GM21723 (cell line): ENCODE measurements around the gene CDH24.

ENCODE experiments used
- ATAC-seq: cut with Tn5 transposase; IDR thresholded peaks from one replicate; pipeline ENCODE4 v1.9.1; 2021; ENCODE audit warnings: mild to moderate bottlenecking, moderate library complexity; ENCODE audit not compliant: unreplicated experiment

The CDH24 gene

GRCh38 chr14:23056956-23057756 lies at the start of gene CDH24:
CDH24 (minus strand) TSS chr14:23057520; CDS start chr14:23055733, 1,787 bp downstream.
- peak; percentile 60 for ATAC-seq

- no peak for ATAC-seq
These were observed 49.4 kb upstream of the CDH24 start for GRCh38 chr14:23106747-23107045.

- no peak for ATAC-seq
These were observed 48.1 kb upstream of the CDH24 start for GRCh38 chr14:23105348-23105824.

GRCh38 chr14:23104591-23105347 lies 47.4 kb upstream of the CDH24 start, which contains the start of gene CIROP:
CIROP (minus strand) TSS chr14:23104989; CDS start chr14:23104920, 69 bp downstream.
- ATAC-seq: no peak

GRCh38 chr14:23104070-23104590 lies 46.8 kb upstream of the CDH24 start:
- no peak for ATAC-seq

GRCh38 chr14:23103581-23103980 lies 46.3 kb upstream of the CDH24 start:
- no peak for ATAC-seq

GRCh38 chr14:23102801-23103200 lies 45.5 kb upstream of the CDH24 start:
- ATAC-seq: no peak

GRCh38 chr14:23101986-23102625 lies 44.8 kb upstream of the CDH24 start:
- ATAC-seq: no peak

- ATAC-seq: no peak
These were observed 44.1 kb upstream of the CDH24 start for GRCh38 chr14:23101213-23101970.

GRCh38 chr14:23099212-23099861 lies 42.0 kb upstream of the CDH24 start:
- ATAC-seq: no peak

- ATAC-seq: no peak
These were observed 40.5 kb upstream of the CDH24 start for GRCh38 chr14:23097786-23098185.

- ATAC-seq: peak; percentile 91
These were observed 38.1 kb upstream of the CDH24 start, which contains the start of gene C14orf119 for GRCh38 chr14:23095196-23096108. C14orf119 (plus strand) TSS chr14:23095505; CDS start chr14:23097659, 2,154 bp downstream.

GRCh38 chr14:23094666-23095195 lies 37.4 kb upstream of the CDH24 start, which contains the start of gene ACIN1:
ACIN1 (minus strand) TSS chr14:23095136; CDS start chr14:23095112, 24 bp downstream.
- ATAC-seq: peak; percentile 43

- ATAC-seq: no peak
These were observed 36.8 kb upstream of the CDH24 start for GRCh38 chr14:23093991-23094665.

GRCh38 chr14:23093526-23093925 lies 36.2 kb upstream of the CDH24 start:
- ATAC-seq: no peak

- no peak for ATAC-seq
These were observed 35.8 kb upstream of the CDH24 start for GRCh38 chr14:23093104-23093503.

- ATAC-seq: no peak
These were observed 34.2 kb upstream of the CDH24 start for GRCh38 chr14:23091294-23092225.
